HG03097 (cell line): ENCODE measurements around the gene MORF4L1.

ENCODE experiments used
- ATAC-seq: cut with Tn5 transposase; IDR thresholded peaks from one replicate; pipeline ENCODE4 v1.9.1; 2021; ENCODE audit not compliant: unreplicated experiment, low FRiP score

MORF4L1 gene

DNA sequence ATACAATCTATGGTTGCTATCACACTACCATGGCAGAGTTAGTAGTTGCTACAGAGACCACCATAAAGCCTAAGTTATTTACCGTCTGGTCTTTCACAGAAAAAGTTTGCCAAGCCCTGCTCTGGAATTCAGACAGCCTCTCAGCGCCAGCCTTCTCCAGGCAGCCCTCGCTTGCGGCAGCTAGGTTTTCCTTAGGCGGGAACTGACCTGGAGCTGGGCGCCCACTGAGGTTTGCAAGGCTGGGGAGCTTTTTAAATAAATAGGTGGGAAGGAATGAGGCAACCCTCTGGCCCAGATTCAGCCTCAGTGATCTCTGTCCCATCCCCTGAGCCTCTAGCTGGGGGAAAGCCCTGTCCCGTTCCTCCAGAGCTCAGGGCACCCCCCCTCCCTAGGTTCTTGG lies 71.0 kb downstream of the MORF4L1 start:
- no peak for ATAC-seq

DNA sequence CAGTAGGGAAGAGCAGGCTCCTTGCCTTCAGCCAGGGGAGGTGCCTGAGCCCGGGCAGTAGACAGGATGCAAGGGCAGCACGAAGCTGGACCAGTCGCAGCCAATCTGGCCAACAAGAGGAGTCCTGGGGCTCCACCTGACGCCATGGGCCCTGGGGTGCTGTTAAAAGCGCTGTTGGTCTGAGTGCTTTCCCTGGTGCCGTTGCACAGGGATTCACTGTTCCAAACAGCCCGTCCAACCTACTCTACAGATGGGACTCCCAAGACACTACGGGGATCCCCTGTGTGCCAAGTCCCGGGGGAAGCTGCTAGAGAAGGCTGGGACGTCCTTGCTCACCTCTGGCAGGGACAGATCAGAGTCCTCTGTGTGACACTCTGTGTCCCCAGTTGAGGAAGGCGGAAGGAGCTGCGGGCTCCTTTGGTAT lies 71.5 kb downstream of the MORF4L1 start:
- ATAC-seq, result no peak

GRCh38 chr15:78944669-78945407 lies 72.1 kb downstream of the MORF4L1 start, which contains the start of gene CTSH:
TSS of gene CTSH (minus strand) at chr15:78945046. CDS start at chr15:78944981, 65 bp downstream.
- ATAC-seq, result peak; percentile 67

- no peak for ATAC-seq
Measured at GRCh38 chr15:78946493-78946892, 73.8 kb downstream of the MORF4L1 start.

DNA sequence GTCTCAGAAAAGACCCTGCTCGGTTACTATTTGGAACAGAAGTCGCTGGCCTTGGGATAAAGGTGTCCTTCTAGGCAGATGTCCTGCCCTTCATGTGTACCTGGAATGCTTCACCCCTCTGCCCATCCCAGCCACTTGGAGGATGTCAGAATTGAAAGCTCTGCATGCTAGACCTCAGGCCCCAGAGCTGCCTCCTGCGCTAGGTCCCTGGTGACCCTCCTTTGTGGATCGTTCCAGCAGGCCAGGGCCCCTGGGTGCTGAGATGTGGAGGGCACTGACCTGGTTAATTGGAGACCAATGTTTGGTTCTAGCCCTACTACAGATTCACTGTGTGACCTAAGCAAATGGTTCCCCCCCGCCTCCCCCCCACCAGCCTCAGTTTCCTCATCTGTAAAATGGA lies 74.8 kb downstream of the MORF4L1 start:
- no peak for ATAC-seq
